HCT116 (cell line): Measurements from ENCODE around the gene C17orf114.

Experiments
- EGR1 ChIP-seq: IDR thresholded peaks from 2 replicates; pipeline ENCODE4 v1.6.1; 2012; ENCODE audit warnings: low read depth
- EZH2 ChIP-seq: fragments of 200-600 bp; sonication (generic); IDR thresholded peaks from 2 replicates; pipeline ENCODE4 v1.6.1; 2017; ENCODE audit warnings: antibody characterized with exemption, mixed run types
- EZH2phosphoT487 ChIP-seq: fragments of 200-600 bp; IDR thresholded peaks from 2 replicates; pipeline ENCODE4 v1.6.1; 2018; ENCODE audit warnings: antibody characterized with exemption, borderline replicate concordance
- FOSL1 ChIP-seq: IDR thresholded peaks from 2 replicates; pipeline ENCODE4 v1.6.1; 2012; ENCODE audit warnings: low read depth
- JUND ChIP-seq: IDR thresholded peaks from 2 replicates; pipeline ENCODE4 v1.6.1; 2012
- POLR2A ChIP-seq: IDR thresholded peaks from 2 replicates; pipeline ENCODE4 v1.7.0; 2011; ENCODE audit warnings: borderline replicate concordance; ENCODE audit not compliant: insufficient read depth, insufficient read length; ENCODE audit errors: extremely low read depth
- POLR2AphosphoS5 ChIP-seq: IDR thresholded peaks from 2 replicates; pipeline ENCODE4 v1.6.1; 2011; ENCODE audit warnings: mild to moderate bottlenecking, low read depth, low read length, moderate library complexity
- SRF ChIP-seq: IDR thresholded peaks from 2 replicates; pipeline ENCODE4 v1.6.1; 2012; ENCODE audit warnings: low read depth
- TF ChIP-seq, protein P1 (sequence below): IDR thresholded peaks from 2 replicates; pipeline ENCODE4 v1.6.1; 2012
- TF ChIP-seq, protein P2 (sequence below): IDR thresholded peaks from 2 replicates; pipeline ENCODE4 v1.6.1; 2012; ENCODE audit warnings: low read depth
- TF ChIP-seq, protein P3 (sequence below), 3 experiments: fragments of 200-600 bp in 1 of 3; sonication (generic) in 1 of 3; IDR thresholded peaks in 2 of 3; conservative IDR thresholded peaks in 1 of 3; 2 replicates each; pipeline ENCODE4 v1.5.1; 2012 to 2017; ENCODE audit warnings: low read depth in 2 of 3, low read length in 2 of 3, antibody characterized with exemption in 1 of 3, borderline replicate concordance in 1 of 3, control low read depth in 1 of 3, mild to moderate bottlenecking in 1 of 3, mixed read lengths in 1 of 3, mixed run types in 1 of 3, moderate library complexity in 1 of 3; ENCODE audit not compliant: insufficient read depth in 1 of 3

DNA sequence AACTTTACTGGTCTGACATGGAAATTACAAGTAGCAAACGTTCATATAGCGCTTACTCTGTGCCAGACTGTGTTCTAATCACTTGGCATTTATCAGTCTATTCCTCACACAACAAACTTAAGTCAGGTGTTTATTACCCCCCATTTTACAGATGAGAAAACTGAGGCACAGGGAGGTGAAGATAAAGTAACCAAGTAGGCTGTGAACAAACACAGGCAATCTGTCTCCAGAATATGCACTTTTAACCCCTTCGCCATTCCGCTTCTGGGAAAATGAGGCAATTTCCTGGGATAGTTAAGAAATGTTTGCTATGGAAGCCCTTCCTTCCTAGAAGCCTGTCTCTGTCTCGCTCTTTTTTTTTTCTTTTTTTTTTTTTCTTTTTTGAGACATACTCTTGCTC lies 50.2 kb downstream of the C17orf114 start:
- TF ChIP-seq JUND (no peak), POLR2AphosphoS5 (no peak), POLR2A (no peak), SRF (no peak), EZH2 (no peak), FOSL1 (no peak), EZH2phosphoT487 (no peak), EGR1 (no peak)
- TF ChIP-seq, protein P1, sequence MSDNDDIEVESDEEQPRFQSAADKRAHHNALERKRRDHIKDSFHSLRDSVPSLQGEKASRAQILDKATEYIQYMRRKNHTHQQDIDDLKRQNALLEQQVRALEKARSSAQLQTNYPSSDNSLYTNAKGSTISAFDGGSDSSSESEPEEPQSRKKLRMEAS: no peak
- TF ChIP-seq, protein P2, sequence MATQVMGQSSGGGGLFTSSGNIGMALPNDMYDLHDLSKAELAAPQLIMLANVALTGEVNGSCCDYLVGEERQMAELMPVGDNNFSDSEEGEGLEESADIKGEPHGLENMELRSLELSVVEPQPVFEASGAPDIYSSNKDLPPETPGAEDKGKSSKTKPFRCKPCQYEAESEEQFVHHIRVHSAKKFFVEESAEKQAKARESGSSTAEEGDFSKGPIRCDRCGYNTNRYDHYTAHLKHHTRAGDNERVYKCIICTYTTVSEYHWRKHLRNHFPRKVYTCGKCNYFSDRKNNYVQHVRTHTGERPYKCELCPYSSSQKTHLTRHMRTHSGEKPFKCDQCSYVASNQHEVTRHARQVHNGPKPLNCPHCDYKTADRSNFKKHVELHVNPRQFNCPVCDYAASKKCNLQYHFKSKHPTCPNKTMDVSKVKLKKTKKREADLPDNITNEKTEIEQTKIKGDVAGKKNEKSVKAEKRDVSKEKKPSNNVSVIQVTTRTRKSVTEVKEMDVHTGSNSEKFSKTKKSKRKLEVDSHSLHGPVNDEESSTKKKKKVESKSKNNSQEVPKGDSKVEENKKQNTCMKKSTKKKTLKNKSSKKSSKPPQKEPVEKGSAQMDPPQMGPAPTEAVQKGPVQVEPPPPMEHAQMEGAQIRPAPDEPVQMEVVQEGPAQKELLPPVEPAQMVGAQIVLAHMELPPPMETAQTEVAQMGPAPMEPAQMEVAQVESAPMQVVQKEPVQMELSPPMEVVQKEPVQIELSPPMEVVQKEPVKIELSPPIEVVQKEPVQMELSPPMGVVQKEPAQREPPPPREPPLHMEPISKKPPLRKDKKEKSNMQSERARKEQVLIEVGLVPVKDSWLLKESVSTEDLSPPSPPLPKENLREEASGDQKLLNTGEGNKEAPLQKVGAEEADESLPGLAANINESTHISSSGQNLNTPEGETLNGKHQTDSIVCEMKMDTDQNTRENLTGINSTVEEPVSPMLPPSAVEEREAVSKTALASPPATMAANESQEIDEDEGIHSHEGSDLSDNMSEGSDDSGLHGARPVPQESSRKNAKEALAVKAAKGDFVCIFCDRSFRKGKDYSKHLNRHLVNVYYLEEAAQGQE: no peak
- TF ChIP-seq, protein P3, sequence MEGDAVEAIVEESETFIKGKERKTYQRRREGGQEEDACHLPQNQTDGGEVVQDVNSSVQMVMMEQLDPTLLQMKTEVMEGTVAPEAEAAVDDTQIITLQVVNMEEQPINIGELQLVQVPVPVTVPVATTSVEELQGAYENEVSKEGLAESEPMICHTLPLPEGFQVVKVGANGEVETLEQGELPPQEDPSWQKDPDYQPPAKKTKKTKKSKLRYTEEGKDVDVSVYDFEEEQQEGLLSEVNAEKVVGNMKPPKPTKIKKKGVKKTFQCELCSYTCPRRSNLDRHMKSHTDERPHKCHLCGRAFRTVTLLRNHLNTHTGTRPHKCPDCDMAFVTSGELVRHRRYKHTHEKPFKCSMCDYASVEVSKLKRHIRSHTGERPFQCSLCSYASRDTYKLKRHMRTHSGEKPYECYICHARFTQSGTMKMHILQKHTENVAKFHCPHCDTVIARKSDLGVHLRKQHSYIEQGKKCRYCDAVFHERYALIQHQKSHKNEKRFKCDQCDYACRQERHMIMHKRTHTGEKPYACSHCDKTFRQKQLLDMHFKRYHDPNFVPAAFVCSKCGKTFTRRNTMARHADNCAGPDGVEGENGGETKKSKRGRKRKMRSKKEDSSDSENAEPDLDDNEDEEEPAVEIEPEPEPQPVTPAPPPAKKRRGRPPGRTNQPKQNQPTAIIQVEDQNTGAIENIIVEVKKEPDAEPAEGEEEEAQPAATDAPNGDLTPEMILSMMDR (IDR thresholded peaks at IDR 0.05 in 2 of 3, conservative IDR thresholded peaks at IDR 0.05 in 1 of 3; ENCODE audit: borderline replicate concordance in 1 of 3, insufficient read depth in 1 of 3, low read depth in 2 of 3, low read length in 2 of 3): no peak
